ENCODE data around the gene RASAL2. TPM values are rescaled to one million over a fixed set of nuclear protein-coding genes. Genes with fewer than 3 reads are reported as not detected.
A peak's percentile ranks its signal among the peaks of the same experiment; 100 is the strongest.

The RASAL2 gene
- total and polyA plus RNA-seq, 9 of the 15 experiments (the other 6 are each of a cell fraction or from before 2014, with no cell fraction given), result 0.13 to 1.0 (median 0.62) TPM

DNA sequence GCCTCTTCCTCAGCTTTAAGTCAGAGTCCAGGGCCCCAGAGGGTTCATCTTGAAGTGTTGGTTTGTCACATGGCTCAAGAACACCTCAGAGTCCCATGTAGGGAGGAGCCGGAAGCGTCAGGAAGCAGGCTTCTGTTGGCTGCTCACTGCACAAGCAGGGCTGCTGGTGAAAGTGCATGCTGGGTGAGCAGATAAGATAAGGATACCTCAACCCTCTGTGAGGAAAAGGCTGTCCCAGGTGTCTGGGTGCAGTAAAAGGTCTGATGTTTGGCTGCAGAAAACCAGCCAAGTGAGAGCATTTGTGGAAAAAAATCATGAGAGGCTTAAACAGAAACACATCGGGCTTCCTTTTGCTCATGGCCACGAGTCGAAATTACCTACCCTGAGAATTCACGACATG is 412.8 kb downstream of the RASAL2 start (continued):
- TF ChIP-seq, protein P1, sequence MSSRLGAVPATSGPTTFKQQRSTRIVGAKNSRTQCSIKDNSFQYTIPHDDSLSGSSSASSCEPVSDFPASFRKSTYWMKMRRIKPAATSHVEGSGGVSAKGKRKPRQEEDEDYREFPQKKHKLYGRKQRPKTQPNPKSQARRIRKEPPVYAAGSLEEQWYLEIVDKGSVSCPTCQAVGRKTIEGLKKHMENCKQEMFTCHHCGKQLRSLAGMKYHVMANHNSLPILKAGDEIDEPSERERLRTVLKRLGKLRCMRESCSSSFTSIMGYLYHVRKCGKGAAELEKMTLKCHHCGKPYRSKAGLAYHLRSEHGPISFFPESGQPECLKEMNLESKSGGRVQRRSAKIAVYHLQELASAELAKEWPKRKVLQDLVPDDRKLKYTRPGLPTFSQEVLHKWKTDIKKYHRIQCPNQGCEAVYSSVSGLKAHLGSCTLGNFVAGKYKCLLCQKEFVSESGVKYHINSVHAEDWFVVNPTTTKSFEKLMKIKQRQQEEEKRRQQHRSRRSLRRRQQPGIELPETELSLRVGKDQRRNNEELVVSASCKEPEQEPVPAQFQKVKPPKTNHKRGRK (tag; IDR thresholded peaks at IDR 0.05), result no peak
- TF ChIP-seq JUND (IDR thresholded peaks at IDR 0.05; ENCODE audit: borderline replicate concordance, low read depth, low read length) (peak; percentile 28; the same call in 1 of the 2 replicates), JUND (tag; IDR thresholded peaks at IDR 0.05; ENCODE audit: borderline replicate concordance, low read depth, low read length) (peak; percentile 60; the same call in 1 of the 3 replicates), ARID1B (IDR thresholded peaks at IDR 0.05) (peak; percentile 70), STAT5A (IDR thresholded peaks at IDR 0.05; ENCODE audit: borderline replicate concordance, low read length) (peak; percentile 10; the same call in 1 of the 2 replicates), DMBX1 (CRISPR knock-in tag; IDR thresholded peaks at IDR 0.05; ENCODE audit: borderline replicate concordance) (peak; percentile 30; the same call in 1 of the 2 replicates), CREM (IDR thresholded peaks at IDR 0.05; ENCODE audit: low read depth) (0 out of 2 replicates have a peak, but pooled peaks have one; percentile 27), PCBP1 (IDR thresholded peaks at IDR 0.05; ENCODE audit: low read depth, low read length, poor library complexity, severe bottlenecking) (no peak), DPF2 (IDR thresholded peaks at IDR 0.05) (peak; percentile 50), NR4A1 (CRISPR knock-in tag; IDR thresholded peaks at IDR 0.05) (no peak), NR4A1 (tag; IDR thresholded peaks at IDR 0.05) (0 out of 2 replicates have a peak, but pooled peaks have one; percentile 3), ELF1 (tag; IDR thresholded peaks at IDR 0.05) (peak; percentile 51), ATF1 (CRISPR knock-in tag; IDR thresholded peaks at IDR 0.05) (no peak), ATF1 (tag; IDR thresholded peaks at IDR 0.05) (0 out of 2 replicates have a peak, but pooled peaks have one; percentile 24), GABPA (tag; conservative IDR thresholded peaks at IDR 0.05; ENCODE audit: low read depth) (peak; percentile 43; the same call in 1 of the 2 replicates), BHLHE40 (IDR thresholded peaks at IDR 0.05; ENCODE audit: low read length) (0 out of 2 replicates have a peak, but pooled peaks have one; percentile 15)
- TF ChIP-seq, protein P2, sequence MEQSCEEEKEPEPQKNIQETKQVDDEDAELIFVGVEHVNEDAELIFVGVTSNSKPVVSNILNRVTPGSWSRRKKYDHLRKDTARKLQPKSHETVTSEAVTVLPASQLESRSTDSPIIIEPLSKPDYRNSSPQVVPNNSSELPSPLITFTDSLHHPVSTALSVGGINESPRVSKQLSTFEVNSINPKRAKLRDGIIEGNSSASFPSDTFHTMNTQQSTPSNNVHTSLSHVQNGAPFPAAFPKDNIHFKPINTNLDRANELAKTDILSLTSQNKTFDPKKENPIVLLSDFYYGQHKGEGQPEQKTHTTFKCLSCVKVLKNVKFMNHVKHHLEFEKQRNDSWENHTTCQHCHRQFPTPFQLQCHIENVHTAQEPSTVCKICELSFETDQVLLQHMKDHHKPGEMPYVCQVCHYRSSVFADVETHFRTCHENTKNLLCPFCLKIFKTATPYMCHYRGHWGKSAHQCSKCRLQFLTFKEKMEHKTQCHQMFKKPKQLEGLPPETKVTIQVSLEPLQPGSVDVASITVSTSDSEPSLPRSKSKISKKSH (CRISPR knock-in tag; IDR thresholded peaks at IDR 0.05), result no peak

Measured in K562 (cell line).